NCI-H345 (cell line): ENCODE data around the gene CPZ.
"Not testable (repeated sequence)": the region's sequence is repeated elsewhere in the genome, so short reads cannot be mapped to it uniquely, and the experiment has no call there.

ENCODE experiments used
- DNase-seq: peaks from one replicate; lab custom pipeline; 2025; lab: John Stamatoyannopoulos, UW

The CPZ gene

DNA sequence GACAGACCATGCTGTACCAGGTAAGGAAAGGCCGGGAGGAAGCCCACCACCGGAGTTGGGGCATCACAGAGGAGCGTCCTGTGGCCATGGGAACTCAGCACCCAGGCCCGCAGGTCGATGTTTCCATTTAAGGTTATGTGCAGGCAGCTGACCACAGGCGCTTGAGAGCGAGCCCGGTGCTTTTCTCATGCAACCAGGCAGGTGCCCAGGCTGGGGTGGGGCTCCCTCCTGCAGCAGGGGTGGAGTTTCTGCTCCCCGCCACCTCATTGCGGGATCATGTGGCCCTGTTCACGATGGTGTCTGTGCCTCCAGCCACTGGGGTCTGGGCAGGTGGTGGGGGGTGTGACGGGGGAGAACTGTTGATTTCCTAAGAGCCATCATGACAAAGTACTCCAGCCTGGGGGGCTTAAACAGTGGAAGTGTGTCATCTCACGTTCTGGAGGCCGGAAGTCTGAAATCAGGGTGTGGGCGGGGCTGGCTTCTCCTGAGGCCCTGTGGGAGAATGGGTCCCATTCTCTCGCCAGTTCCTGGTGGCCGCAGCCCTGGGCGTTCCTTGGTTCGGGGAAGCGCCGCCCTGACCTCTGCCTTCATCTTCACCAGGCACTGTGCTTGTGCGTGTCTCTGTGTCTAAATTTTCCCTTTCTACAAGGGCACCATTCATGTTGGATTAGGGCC is 60.9 kb downstream of the CPZ start:
- no peak for DNase-seq

DNA sequence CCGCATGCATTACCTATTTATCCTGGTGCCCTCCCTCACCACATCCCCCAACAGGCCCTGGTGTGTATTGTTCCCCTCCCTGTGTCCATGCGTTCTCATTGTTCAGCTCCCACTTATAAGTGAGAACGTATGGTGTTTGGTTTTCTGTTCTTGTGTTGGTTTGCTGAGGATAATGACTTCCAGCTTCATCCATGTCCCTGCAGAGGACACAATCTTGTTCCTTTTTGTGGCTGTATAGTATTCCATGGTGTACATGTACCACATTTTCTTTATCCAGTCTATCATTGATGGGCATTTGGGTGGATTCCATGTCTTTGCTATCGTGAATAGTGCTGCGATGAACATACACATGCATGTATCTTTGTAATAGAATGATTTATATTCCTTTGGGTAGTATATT is 61.6 kb downstream of the CPZ start:
- not testable (repeated sequence) for DNase-seq

DNA sequence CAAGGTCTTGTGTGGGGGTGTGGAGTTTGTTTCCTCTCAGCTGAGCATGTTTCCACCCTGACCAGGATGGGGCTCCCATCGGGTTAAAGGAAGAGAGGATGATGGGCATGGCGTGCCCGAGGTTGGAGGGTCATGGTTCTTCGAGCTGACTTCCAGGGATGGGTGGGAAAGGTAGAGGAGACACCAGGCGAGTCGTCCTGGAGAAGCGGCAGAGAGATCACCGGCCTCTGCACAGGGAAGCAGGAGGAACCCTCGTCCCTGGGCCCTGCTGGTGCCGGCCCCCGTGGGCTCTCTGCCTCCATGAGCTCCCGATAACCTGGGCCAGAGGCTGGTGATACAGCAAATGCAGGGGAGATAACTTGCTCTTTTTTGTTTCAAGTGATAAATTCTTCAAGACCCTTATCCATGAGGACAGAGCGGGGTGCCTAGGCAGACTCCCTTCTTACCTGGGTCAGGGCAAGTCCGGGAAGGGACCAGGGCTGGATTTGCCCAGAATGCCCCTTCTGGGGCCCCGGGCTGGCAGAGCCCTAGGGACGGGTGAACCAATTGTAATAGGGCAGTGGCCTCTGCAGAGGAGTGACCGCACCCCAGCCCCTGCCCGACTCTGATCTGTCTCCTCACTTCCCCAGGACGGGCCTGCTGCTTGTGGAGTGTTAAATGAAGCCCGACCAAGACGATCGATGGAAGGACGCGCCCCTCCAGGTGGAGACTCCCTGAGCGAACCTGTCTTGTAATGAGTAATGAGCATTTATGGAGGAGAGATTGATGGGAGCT is 63.0 kb downstream of the CPZ start:
- no peak for DNase-seq

- no peak for DNase-seq
Observed at GRCh38 chr4:8656185-8656517, 63.6 kb downstream of the CPZ start.

- DNase-seq: no peak
Observed at GRCh38 chr4:8656711-8657380, 64.3 kb downstream of the CPZ start.

DNA sequence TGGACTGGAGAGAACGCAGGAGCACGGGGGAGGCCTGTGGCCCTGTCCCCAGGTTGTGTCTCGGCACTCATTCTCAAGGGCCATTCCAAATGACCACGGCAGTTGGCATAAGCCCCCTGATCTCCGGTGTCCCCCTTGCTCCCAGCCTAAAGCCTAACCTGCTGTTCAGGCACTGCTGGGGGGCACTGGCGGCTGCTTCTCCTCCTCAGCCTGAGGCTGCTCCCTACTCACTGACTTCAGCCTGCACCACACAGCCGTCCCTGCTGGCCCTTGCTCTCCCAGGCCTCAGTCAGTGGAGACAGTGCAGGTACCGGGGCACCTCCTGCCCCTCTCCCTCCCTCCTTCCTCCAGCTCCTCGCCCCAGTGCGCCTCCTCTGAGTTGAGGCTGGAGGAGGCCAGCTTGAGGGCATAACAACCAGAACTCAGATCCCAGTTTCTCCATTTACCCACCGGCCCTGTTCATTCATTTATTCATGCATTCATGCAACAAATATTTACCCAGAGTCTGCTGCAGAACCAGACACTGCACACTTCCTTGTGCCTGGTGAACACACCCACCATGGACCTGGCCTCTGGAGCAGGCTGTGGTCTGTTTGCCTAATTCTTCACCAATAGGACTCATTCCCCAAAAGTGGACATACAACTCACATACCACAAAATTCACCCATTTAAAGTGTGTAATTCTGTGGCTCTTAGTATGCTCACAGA is 65.0 kb downstream of the CPZ start:
- DNase-seq: no peak

GRCh38 chr4:8662776-8663175 is 70.2 kb downstream of the CPZ start:
- no peak for DNase-seq

GRCh38 chr4:8664031-8664805 is 71.7 kb downstream of the CPZ start:
- DNase-seq: no peak

- DNase-seq: no peak
Observed at GRCh38 chr4:8664976-8665375, 72.4 kb downstream of the CPZ start.

- no peak for DNase-seq
Observed at GRCh38 chr4:8665406-8666360, 73.1 kb downstream of the CPZ start.

- no peak for DNase-seq
Observed at GRCh38 chr4:8666581-8666980, 74.0 kb downstream of the CPZ start.
